A549 (cell line): ENCODE data around the gene MORN4.

Experiments used
- CTCF ChIP-seq: fragments of >200 bp; sonication (Bioruptor Twin); formaldehyde crosslinking; IDR thresholded peaks from 3 replicates; pipeline ENCODE4 v1.5.1; 2016
- KDM1A ChIP-seq: fragments of 200-600 bp; sonication (generic); IDR thresholded peaks from 2 replicates; pipeline ENCODE4 v1.6.1; 2016; ENCODE audit warnings: low read depth, mild to moderate bottlenecking
- KDM5A ChIP-seq: fragments of 200-600 bp; sonication (generic); IDR thresholded peaks from 2 replicates; pipeline ENCODE4 v1.6.1; 2016; ENCODE audit warnings: antibody characterized with exemption, mild to moderate bottlenecking
- MAZ ChIP-seq: fragments of 150-350 bp; IDR thresholded peaks from 2 replicates; pipeline ENCODE4 v1.6.1; 2014; ENCODE audit warnings: antibody characterized with exemption, low read depth, low read length, borderline replicate concordance
- NFE2L2 ChIP-seq: fragments of 150-350 bp; conservative IDR thresholded peaks from 2 replicates; pipeline ENCODE4 v1.6.1; 2014; ENCODE audit warnings: low read length

GRCh38 chr10:97669571-97669970, 36.3 kb upstream of the MORN4 start:
- TF ChIP-seq KDM1A (no peak), CTCF (no peak), NFE2L2 (no peak), MAZ (no peak), KDM5A (no peak)
